Right renal pelvis (tissue), 4 donors: ENCODE measurements around the gene HSPB1. TPM values are rescaled to one million over a fixed set of nuclear protein-coding genes. Genes with fewer than 3 reads are reported as not detected.

ENCODE experiments used
- polyA plus RNA-seq, 4 donors: library from polyadenylated mRNA; unstranded; fragments of 120-200 nt; gene quantifications; one replicate each; pipeline ENCODE4 v1.2.1, GENCODE V29; 2013; ENCODE audit not compliant: insufficient read length in 4 of 4

The HSPB1 gene
- polyA plus RNA-seq, 4 donors = 163 to 287 (median 192) TPM

Other genes starting within 250 kb of the HSPB1 start
- 1 to 10 TPM in 3 of 4 donors, under 1 TPM in 1; 0.83 to 2.6 (median 1.9) TPM for gene SRRM3, start 100.8 kb upstream of the HSPB1 start, polyA plus RNA-seq
- gene YWHAG, start 56.3 kb downstream of the HSPB1 start, polyA plus RNA-seq = 100 to 1,000 TPM; 124 to 141 (median 137) TPM
- 1 to 10 TPM; 4.3 to 5.2 (median 4.5) TPM for gene SSC4D, start 107.0 kb downstream of the HSPB1 start, polyA plus RNA-seq
- gene ZP3, start 122.3 kb downstream of the HSPB1 start, polyA plus RNA-seq = 10 to 100 TPM in 1 of 4 donors, 1 to 10 TPM in 3; 1.6 to 13.4 (median 2.4) TPM
- gene DTX2, start 159.0 kb downstream of the HSPB1 start, polyA plus RNA-seq = 1 to 10 TPM; 6.5 to 9.4 (median 7.5) TPM
- gene UPK3B, start 207.9 kb downstream of the HSPB1 start, polyA plus RNA-seq = 1 to 10 TPM in 3 of 4 donors, under 1 TPM in 1; 0.38 to 4.7 (median 3.2) TPM
- gene SPDYE16, start 240.6 kb downstream of the HSPB1 start, polyA plus RNA-seq = 1 to 10 TPM; 1.7 to 2.3 (median 1.9) TPM